ENCODE measurements around the gene ZFP90.

- TF ChIP-seq CTCF (IDR thresholded peaks at IDR 0.05) (no peak), POLR2A (IDR thresholded peaks at IDR 0.05) (no peak), POLR2AphosphoS5 (IDR thresholded peaks at IDR 0.05) (no peak)
Observed at GRCh38 chr16:68509381-68509780, 29.7 kb upstream of the ZFP90 start.
